GM23338 (cell line): ENCODE results near the gene LDHAL6A. TPM values are rescaled to one million over a fixed set of nuclear protein-coding genes. Genes with fewer than 3 reads are reported as not detected.

Source experiments
- ATAC-seq: fragments of 200-7000 bp; cut with Tn5 transposase; 3 replicates; pipeline ENCODE4 v1.9.1; 2020
- DNase-seq: peaks from one replicate; pipeline ENCODE4 v3.0.0-alpha.2; 2015; ENCODE audit warnings: low spot score
- H2AFZ ChIP-seq: fragments of 200-600 bp; sonication (generic); 2 replicates; pipeline ENCODE4 v1.8.0; 2016; ENCODE audit warnings: antibody characterized with exemption, mild to moderate bottlenecking, moderate library complexity
- H3F3A ChIP-seq: fragments of 200-600 bp; sonication (generic); replicated peaks from 2 replicates; pipeline ENCODE4 v1.8.0; 2017; ENCODE audit warnings: antibody characterized with exemption, mixed run types, low read depth
- H3K27ac ChIP-seq: fragments of 200-600 bp; sonication (generic); 2 replicates; pipeline ENCODE4 v1.6.1; 2016; ENCODE audit warnings: low read depth
- H3K27me3 ChIP-seq: fragments of 200-600 bp; sonication (generic); 2 replicates; pipeline ENCODE4 v1.8.0; 2016; ENCODE audit warnings: mild to moderate bottlenecking, mixed run types, moderate library complexity; ENCODE audit not compliant: insufficient read depth
- H3K36me3 ChIP-seq: fragments of 200-600 bp; sonication (generic); 2 replicates; pipeline ENCODE4 v1.8.0; 2016; ENCODE audit warnings: mild to moderate bottlenecking; ENCODE audit not compliant: insufficient read depth
- H3K4me1 ChIP-seq: fragments of 200-600 bp; sonication (generic); 2 replicates; pipeline ENCODE4 v1.8.0; 2016; ENCODE audit warnings: mild to moderate bottlenecking, moderate library complexity; ENCODE audit not compliant: insufficient read depth
- H3K4me2 ChIP-seq: fragments of 200-600 bp; sonication (generic); 2 replicates; pipeline ENCODE4 v1.7.1; 2017; ENCODE audit warnings: mixed run types
- H3K4me3 ChIP-seq: fragments of 200-600 bp; sonication (generic); 2 replicates; pipeline ENCODE4 v1.6.1; 2016; ENCODE audit warnings: mixed run types
- H3K79me2 ChIP-seq: fragments of 200-600 bp; sonication (generic); replicated peaks from 2 replicates; pipeline ENCODE4 v1.8.0; 2017; ENCODE audit warnings: mild to moderate bottlenecking; ENCODE audit not compliant: insufficient read depth
- H3K9me2 ChIP-seq: fragments of 200-600 bp; sonication (generic); 2 replicates; pipeline ENCODE4 v1.8.0; 2017; ENCODE audit not compliant: insufficient read depth
- H4K20me1 ChIP-seq: fragments of 200-600 bp; sonication (generic); replicated peaks from 2 replicates; pipeline ENCODE4 v1.8.0; 2017; ENCODE audit warnings: mild to moderate bottlenecking; ENCODE audit not compliant: insufficient read depth
- H3K27ac Mint-ChIP-seq: 2 replicates; pipeline ENCODE4 v1.8.0; 2020; ENCODE audit warnings: inconsistent platforms, mild to moderate bottlenecking, moderate library complexity, mixed read lengths
- H3K27me3 Mint-ChIP-seq: 3 replicates; pipeline ENCODE4 v1.8.0; 2022; ENCODE audit warnings: low read depth, mild to moderate bottlenecking, moderate library complexity, mixed read lengths, inconsistent platforms; ENCODE audit not compliant: insufficient read depth, poor library complexity
- H3K36me3 Mint-ChIP-seq: 3 replicates; pipeline ENCODE4 v1.8.0; 2021; ENCODE audit warnings: low read depth, mild to moderate bottlenecking, inconsistent platforms, moderate library complexity, mixed read lengths
- H3K4me1 Mint-ChIP-seq: 3 replicates; pipeline ENCODE4 v1.8.0; 2020; ENCODE audit warnings: mild to moderate bottlenecking, inconsistent platforms, mixed read lengths
- H3K4me3 Mint-ChIP-seq: 3 replicates; pipeline ENCODE4 v1.8.0; 2021; ENCODE audit warnings: moderate library complexity, mild to moderate bottlenecking, inconsistent platforms, mixed read lengths
- H3K9me3 Mint-ChIP-seq: 3 replicates; pipeline ENCODE4 v1.8.0; 2020; ENCODE audit warnings: moderate library complexity, mild to moderate bottlenecking, inconsistent platforms, mixed read lengths
- CREB1 ChIP-seq: fragments of 250-450 bp; sonication (Bioruptor Pico); IDR thresholded peaks from 2 replicates; pipeline ENCODE4 v1.5.0; 2020; ENCODE audit warnings: low read depth, mild to moderate bottlenecking, moderate library complexity
- EZH2 ChIP-seq: fragments of 200-600 bp; sonication (generic); IDR thresholded peaks from one replicate; pipeline ENCODE4 v1.8.0; 2017; ENCODE audit warnings: antibody characterized with exemption, mild to moderate bottlenecking, low read depth; ENCODE audit not compliant: unreplicated experiment
- EZH2phosphoT487 ChIP-seq: fragments of 200-600 bp; sonication (generic); IDR thresholded peaks from one replicate; pipeline ENCODE4 v1.8.1; 2018; ENCODE audit warnings: antibody characterized with exemption; ENCODE audit not compliant: unreplicated experiment
- JUNB ChIP-seq: IDR thresholded peaks from one replicate; pipeline ENCODE4 v1.6.1; 2016; ENCODE audit warnings: antibody characterized with exemption; ENCODE audit not compliant: unreplicated experiment
- NANOG ChIP-seq: IDR thresholded peaks from 2 replicates; pipeline ENCODE4 v1.6.1; 2016; ENCODE audit warnings: antibody characterized with exemption, borderline replicate concordance
- POLR2AphosphoS5 ChIP-seq: IDR thresholded peaks from 2 replicates; pipeline ENCODE4 v1.6.1; 2016; ENCODE audit warnings: antibody characterized with exemption, low read depth
- ZNF114 ChIP-seq: fragments of 250-450 bp; sonication (Bioruptor Pico); IDR thresholded peaks from 2 replicates; pipeline ENCODE4 v1.5.0; 2020; ENCODE audit warnings: mild to moderate bottlenecking, moderate library complexity
- ZNF331 ChIP-seq: fragments of 250-450 bp; sonication (Bioruptor Pico); IDR thresholded peaks from 2 replicates; pipeline ENCODE4 v1.5.0; 2020; ENCODE audit warnings: low read depth, mild to moderate bottlenecking, moderate library complexity
- polyA plus RNA-seq: library from polyadenylated mRNA; unstranded; fragments of >200 nt; fragmentation: Nextera tagmentation; extraction: Ambion mirVana; gene quantifications from 2 replicates; pipeline ENCODE4 v1.2.1, GENCODE V29; 2016
- total RNA-seq: library from RNA; depleted of rRNA; stranded (reverse); fragments of >200 nt; shearing (Covaris generic); gene quantifications from 2 replicates; pipeline ENCODE4 v1.2.3, GENCODE V29; 2014
- TF ChIP-seq, protein P1 (sequence below): IDR thresholded peaks from one replicate; pipeline ENCODE4 v1.6.1; 2018; ENCODE audit warnings: antibody characterized with exemption; ENCODE audit not compliant: unreplicated experiment
- TF ChIP-seq, protein P2 (sequence below): fragments of 250-450 bp; sonication (Bioruptor Pico); IDR thresholded peaks from 2 replicates; pipeline ENCODE4 v1.5.0; 2020; ENCODE audit warnings: mild to moderate bottlenecking, moderate library complexity
- TF ChIP-seq, protein P3 (sequence below), 2 experiments: fragments of 200-600 bp in 1 of 2; sonication (generic) in 1 of 2; conservative IDR thresholded peaks; 2 replicates each; pipeline versions ENCODE4 v1.5.1 to v1.6.1; 2016 to 2017; ENCODE audit warnings: antibody characterized with exemption in 2 of 2, low read depth in 2 of 2, mild to moderate bottlenecking in 2 of 2, moderate library complexity in 1 of 2

Gene LDHAL6A
- total and polyA plus RNA-seq, 2 experiments from 2014 or later, result 0.10 to 0.59 TPM

DNA sequence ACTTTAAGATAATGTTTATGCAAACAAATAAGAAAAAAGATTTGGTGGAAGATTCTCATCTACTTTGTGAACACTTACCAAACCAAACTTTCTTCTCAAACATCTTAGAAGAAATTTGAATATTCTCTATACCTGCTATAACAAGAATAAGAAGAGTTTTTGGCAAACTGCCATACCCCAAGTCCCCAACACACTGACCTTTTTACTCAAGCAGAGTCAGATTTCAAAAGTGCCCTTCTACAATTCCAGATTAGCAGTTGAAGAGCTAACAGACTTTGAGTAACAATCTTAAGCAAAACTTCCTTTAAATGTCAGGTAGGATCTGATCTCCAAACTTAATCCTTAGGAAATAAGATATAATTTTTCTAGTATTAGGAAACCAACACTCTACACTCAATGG lies 37.2 kb downstream of the LDHAL6A start:
- H3K4me1 ChIP-seq, result no peaks in the 10 kb centered on the region; the same call in 1 of the 2 replicates
- DNase-seq (peak; percentile 2), ATAC-seq (no peak)
- no peak overlapping the region; the same call in 1 of the 2 replicates for H3K27ac ChIP-seq
- no peaks in the 10 kb centered on the region for H3K9me2 ChIP-seq
- H4K20me1 ChIP-seq, result peaks cover 8% of the 10 kb centered on the region; the same call in 1 of the 2 replicates
- H3K4me3 ChIP-seq, result no peak overlapping the region
- no peak overlapping the region for H3K4me2 ChIP-seq
- H3K36me3 ChIP-seq, result peaks cover 16% of the 10 kb centered on the region; the same call in 1 of the 2 replicates
- Mint-ChIP-seq H3K36me3 (peaks cover 16% of the 10 kb centered on the region; the same call in 2 of the 3 replicates), H3K4me3 (no peak overlapping the region), H3K27me3 (no peaks in the 10 kb centered on the region), H3K9me3 (no peaks in the 10 kb centered on the region), H3K4me1 (no peaks in the 10 kb centered on the region), H3K27ac (no peak overlapping the region)
- no peaks in the 10 kb centered on the region for H3K79me2 ChIP-seq
- H2AFZ ChIP-seq, result no peak overlapping the region
- TF ChIP-seq ZNF331 (CRISPR knock-in tag), result no peak
- no peak for TF ChIP-seq EZH2
- no peak for TF ChIP-seq POLR2AphosphoS5
- TF ChIP-seq, protein P1, sequence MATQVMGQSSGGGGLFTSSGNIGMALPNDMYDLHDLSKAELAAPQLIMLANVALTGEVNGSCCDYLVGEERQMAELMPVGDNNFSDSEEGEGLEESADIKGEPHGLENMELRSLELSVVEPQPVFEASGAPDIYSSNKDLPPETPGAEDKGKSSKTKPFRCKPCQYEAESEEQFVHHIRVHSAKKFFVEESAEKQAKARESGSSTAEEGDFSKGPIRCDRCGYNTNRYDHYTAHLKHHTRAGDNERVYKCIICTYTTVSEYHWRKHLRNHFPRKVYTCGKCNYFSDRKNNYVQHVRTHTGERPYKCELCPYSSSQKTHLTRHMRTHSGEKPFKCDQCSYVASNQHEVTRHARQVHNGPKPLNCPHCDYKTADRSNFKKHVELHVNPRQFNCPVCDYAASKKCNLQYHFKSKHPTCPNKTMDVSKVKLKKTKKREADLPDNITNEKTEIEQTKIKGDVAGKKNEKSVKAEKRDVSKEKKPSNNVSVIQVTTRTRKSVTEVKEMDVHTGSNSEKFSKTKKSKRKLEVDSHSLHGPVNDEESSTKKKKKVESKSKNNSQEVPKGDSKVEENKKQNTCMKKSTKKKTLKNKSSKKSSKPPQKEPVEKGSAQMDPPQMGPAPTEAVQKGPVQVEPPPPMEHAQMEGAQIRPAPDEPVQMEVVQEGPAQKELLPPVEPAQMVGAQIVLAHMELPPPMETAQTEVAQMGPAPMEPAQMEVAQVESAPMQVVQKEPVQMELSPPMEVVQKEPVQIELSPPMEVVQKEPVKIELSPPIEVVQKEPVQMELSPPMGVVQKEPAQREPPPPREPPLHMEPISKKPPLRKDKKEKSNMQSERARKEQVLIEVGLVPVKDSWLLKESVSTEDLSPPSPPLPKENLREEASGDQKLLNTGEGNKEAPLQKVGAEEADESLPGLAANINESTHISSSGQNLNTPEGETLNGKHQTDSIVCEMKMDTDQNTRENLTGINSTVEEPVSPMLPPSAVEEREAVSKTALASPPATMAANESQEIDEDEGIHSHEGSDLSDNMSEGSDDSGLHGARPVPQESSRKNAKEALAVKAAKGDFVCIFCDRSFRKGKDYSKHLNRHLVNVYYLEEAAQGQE, result no peak
- TF ChIP-seq CREB1 (CRISPR knock-in tag), result no peak
- TF ChIP-seq ZNF114 (CRISPR knock-in tag), result no peak
- TF ChIP-seq JUNB, result no peak
- TF ChIP-seq, protein P2, sequence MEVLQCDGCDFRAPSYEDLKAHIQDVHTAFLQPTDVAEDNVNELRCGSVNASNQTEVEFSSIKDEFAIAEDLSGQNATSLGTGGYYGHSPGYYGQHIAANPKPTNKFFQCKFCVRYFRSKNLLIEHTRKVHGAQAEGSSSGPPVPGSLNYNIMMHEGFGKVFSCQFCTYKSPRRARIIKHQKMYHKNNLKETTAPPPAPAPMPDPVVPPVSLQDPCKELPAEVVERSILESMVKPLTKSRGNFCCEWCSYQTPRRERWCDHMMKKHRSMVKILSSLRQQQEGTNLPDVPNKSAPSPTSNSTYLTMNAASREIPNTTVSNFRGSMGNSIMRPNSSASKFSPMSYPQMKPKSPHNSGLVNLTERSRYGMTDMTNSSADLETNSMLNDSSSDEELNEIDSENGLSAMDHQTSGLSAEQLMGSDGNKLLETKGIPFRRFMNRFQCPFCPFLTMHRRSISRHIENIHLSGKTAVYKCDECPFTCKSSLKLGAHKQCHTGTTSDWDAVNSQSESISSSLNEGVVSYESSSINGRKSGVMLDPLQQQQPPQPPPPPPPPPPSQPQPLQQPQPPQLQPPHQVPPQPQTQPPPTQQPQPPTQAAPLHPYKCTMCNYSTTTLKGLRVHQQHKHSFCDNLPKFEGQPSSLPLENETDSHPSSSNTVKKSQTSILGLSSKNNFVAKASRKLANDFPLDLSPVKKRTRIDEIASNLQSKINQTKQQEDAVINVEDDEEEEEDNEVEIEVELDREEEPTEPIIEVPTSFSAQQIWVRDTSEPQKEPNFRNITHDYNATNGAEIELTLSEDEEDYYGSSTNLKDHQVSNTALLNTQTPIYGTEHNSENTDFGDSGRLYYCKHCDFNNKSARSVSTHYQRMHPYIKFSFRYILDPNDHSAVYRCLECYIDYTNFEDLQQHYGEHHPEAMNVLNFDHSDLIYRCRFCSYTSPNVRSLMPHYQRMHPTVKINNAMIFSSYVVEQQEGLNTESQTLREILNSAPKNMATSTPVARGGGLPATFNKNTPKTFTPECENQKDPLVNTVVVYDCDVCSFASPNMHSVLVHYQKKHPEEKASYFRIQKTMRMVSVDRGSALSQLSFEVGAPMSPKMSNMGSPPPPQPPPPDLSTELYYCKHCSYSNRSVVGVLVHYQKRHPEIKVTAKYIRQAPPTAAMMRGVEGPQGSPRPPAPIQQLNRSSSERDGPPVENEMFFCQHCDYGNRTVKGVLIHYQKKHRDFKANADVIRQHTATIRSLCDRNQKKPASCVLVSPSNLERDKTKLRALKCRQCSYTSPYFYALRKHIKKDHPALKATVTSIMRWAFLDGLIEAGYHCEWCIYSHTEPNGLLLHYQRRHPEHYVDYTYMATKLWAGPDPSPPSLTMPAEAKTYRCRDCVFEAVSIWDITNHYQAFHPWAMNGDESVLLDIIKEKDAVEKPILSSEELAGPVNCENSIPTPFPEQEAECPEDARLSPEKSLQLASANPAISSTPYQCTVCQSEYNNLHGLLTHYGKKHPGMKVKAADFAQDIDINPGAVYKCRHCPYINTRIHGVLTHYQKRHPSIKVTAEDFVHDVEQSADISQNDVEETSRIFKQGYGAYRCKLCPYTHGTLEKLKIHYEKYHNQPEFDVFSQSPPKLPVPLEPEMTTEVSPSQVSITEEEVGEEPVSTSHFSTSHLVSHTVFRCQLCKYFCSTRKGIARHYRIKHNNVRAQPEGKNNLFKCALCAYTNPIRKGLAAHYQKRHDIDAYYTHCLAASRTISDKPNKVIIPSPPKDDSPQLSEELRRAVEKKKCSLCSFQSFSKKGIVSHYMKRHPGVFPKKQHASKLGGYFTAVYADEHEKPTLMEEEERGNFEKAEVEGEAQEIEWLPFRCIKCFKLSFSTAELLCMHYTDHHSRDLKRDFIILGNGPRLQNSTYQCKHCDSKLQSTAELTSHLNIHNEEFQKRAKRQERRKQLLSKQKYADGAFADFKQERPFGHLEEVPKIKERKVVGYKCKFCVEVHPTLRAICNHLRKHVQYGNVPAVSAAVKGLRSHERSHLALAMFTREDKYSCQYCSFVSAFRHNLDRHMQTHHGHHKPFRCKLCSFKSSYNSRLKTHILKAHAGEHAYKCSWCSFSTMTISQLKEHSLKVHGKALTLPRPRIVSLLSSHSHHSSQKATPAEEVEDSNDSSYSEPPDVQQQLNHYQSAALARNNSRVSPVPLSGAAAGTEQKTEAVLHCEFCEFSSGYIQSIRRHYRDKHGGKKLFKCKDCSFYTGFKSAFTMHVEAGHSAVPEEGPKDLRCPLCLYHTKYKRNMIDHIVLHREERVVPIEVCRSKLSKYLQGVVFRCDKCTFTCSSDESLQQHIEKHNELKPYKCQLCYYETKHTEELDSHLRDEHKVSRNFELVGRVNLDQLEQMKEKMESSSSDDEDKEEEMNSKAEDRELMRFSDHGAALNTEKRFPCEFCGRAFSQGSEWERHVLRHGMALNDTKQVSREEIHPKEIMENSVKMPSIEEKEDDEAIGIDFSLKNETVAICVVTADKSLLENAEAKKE (CRISPR knock-in tag), result no peak
- TF ChIP-seq, protein P3, sequence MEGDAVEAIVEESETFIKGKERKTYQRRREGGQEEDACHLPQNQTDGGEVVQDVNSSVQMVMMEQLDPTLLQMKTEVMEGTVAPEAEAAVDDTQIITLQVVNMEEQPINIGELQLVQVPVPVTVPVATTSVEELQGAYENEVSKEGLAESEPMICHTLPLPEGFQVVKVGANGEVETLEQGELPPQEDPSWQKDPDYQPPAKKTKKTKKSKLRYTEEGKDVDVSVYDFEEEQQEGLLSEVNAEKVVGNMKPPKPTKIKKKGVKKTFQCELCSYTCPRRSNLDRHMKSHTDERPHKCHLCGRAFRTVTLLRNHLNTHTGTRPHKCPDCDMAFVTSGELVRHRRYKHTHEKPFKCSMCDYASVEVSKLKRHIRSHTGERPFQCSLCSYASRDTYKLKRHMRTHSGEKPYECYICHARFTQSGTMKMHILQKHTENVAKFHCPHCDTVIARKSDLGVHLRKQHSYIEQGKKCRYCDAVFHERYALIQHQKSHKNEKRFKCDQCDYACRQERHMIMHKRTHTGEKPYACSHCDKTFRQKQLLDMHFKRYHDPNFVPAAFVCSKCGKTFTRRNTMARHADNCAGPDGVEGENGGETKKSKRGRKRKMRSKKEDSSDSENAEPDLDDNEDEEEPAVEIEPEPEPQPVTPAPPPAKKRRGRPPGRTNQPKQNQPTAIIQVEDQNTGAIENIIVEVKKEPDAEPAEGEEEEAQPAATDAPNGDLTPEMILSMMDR (conservative IDR thresholded peaks at IDR 0.05; ENCODE audit: low read depth in 2 of 2), result no peak
- TF ChIP-seq EZH2phosphoT487, result no peak
- no peak for TF ChIP-seq NANOG
- H3F3A ChIP-seq, result no peaks in the 10 kb centered on the region
- H3K27me3 ChIP-seq, result no peaks in the 10 kb centered on the region
